Kidney tubule cell (primary cell): ENCODE measurements around the gene RALB.
"Not testable (repeated sequence)": the region's sequence is repeated elsewhere in the genome, so short reads cannot be mapped to it uniquely, and the experiment has no call there.

Experiments
- DNase-seq: peaks from one replicate; pipeline ENCODE4 v3.0.0-alpha.2; 2018; ENCODE audit warnings: low spot score

Gene RALB

GRCh38 chr2:120315367-120316033 lies 62.8 kb downstream of the RALB start:
- DNase-seq = no peak

GRCh38 chr2:120316071-120316470 lies 63.4 kb downstream of the RALB start:
- DNase-seq = no peak

- DNase-seq = no peak
Measured at GRCh38 chr2:120316528-120317179, 64.0 kb downstream of the RALB start.

GRCh38 chr2:120317180-120317533 lies 64.5 kb downstream of the RALB start:
- no peak for DNase-seq

DNA sequence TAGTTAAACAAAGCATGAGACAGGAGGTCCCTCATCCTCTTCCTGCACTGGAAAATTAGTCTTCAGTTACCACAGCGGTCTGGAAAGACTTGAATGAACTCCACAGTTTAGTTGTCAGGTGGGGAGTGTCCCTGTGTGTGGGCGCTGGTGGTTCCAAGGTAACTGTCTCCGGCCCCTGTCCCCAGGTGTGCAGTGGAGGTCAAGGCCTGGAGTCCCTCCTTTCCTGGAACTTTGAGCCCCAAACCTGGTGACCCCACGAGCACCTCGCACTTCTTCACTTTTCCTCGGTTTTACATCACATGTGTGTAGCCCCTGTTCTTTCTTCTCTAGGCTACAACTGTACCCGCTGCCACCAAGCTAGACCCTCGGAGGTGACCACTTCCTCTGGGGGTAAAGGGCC lies 65.3 kb downstream of the RALB start:
- no peak for DNase-seq

GRCh38 chr2:120318626-120319025 lies 66.0 kb downstream of the RALB start:
- DNase-seq = no peak

GRCh38 chr2:120319123-120319522 lies 66.5 kb downstream of the RALB start:
- no peak for DNase-seq

DNA sequence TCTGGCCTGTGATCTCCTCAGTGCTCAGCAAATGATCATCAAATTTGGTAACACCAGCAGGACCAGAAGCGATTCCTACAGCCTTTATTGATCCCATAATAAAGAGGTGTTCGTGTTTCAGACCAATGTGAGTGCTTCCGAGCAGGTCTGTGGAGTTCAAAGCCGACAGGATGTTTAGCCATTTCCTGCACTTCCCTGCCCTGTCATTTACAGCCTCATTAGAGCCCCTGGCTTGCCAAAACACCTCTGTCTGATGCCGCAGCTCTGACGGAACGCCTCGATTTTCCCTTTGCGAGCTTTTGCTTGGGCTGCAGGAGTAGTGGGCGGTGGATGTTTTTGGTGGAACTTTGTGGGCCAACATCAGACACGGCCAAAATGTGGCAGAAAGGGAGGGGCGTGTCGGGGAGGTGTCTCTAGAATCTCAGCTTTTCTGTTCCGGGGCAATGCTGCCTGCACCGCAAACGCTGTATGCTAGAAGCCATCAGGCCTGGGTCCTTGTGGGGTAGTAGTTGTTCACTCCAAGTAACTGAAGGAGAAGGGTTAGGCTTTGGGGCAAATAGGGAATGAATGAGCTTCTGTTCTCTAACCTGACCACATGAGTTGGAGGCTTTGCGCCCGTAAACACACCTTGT lies 67.2 kb downstream of the RALB start:
- DNase-seq = no peak

GRCh38 chr2:120320318-120320851 lies 67.7 kb downstream of the RALB start:
- no peak for DNase-seq

- DNase-seq = not testable (repeated sequence)
Measured at GRCh38 chr2:120320887-120321556, 68.4 kb downstream of the RALB start.

- DNase-seq = no peak
Measured at GRCh38 chr2:120321721-120322284, 69.2 kb downstream of the RALB start.

DNA sequence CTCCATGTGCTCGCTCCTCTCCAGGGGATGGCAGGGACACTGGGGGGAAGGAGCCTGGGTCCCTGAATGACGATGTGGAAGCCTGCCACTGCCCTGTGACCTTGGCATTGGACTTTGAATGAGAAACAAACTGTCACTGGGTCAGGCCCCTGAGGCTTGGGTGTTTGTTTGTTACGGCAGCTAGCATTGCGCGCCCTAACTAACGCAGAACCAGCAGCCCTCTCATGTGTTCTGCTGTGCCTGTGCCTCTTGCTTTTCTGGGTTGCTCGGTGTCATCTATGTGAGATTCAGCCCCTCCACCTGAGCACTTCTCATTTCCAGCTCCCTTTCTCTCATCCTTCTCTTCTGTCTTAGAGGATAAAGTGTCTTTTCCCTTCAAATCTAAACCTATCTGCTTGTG lies 69.7 kb downstream of the RALB start:
- DNase-seq = no peak

DNA sequence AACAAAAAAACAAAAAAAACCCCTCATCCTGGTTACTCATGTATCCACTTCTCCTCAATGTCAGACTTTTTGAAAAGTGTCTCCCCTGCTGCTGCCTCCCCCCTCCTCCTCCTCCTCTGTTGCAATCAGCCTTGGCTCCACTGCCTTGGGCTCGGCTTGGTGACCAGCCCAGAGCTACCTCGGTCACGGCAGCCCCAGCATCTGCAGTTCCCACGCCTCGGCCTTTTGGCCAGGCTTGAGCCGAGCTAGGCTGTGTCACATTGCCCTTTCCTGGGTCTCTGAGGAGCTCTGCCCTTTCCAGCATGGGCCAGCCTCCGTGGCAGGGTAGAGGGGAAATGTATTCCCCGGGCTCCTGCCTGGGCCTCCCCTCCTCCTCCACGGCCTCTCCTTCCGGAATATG lies 70.6 kb downstream of the RALB start:
- no peak for DNase-seq

- DNase-seq = no peak
Measured at GRCh38 chr2:120323807-120324399, 71.3 kb downstream of the RALB start.

GRCh38 chr2:120324933-120325332 lies 72.3 kb downstream of the RALB start:
- no peak for DNase-seq

GRCh38 chr2:120326066-120326465 lies 73.4 kb downstream of the RALB start:
- DNase-seq = no peak

DNA sequence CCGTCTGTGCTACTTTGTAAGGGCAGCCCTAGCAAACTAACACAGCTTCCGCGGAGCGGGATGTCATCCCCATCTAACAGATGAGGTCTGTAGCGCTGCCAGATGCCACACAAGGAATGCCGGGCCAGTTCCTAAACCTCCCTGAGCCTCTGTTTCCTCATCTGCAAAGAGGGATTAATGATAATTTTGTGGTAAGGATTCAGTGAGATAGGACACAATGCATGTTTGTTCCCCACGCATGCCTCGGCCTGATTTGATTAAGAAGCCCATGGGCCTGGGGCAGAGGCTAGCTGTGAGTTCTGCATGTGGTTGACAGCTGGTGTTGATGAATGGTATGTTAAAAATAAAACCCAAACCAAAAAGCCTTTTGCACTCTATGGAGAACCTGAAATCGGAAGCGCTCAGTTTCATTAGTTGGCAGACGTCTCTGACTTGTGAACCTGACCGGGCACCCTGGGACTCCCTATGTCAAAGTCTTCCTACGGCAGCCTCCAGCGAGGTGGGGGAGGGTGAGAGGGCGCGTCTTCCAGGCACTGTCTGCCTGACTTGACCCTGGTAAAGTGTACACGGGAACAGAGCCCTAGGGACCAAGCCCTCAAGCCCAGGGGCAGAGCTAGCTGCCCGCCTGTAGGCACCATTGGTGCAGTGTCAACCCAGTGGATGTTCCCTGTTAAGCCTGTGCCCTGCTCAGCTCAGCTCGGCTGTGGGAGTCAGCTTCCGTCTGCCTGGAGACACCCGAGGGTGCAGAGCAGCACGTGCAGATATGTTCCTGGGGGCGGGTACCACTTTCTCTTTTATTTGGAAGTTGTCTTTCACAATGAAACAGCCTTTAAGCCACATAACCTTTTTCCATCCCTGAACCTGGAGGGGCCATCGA lies 78.5 kb downstream of the RALB start:
- no peak for DNase-seq

GRCh38 chr2:120331903-120332302 lies 79.3 kb downstream of the RALB start:
- DNase-seq = no peak

DNA sequence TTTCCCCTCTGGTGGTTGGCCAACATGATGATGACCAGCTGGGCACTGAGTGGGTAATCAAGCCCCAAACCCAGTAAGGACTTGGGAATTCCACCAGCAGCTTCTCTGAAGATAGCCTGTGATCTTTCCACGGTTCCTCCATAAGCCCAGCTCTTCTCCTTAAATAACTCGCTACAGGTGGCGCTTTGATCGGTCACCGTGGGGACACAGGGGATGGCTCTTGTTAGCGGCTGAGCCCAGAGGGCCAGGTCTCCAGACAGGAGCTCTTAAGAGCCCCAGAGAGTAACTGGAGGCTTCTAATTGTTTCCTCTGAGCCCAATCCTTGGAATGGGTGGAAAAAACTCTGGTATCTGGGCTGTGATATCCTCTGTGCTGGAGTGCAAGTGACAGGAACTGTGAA lies 79.7 kb downstream of the RALB start:
- DNase-seq = no peak

DNA sequence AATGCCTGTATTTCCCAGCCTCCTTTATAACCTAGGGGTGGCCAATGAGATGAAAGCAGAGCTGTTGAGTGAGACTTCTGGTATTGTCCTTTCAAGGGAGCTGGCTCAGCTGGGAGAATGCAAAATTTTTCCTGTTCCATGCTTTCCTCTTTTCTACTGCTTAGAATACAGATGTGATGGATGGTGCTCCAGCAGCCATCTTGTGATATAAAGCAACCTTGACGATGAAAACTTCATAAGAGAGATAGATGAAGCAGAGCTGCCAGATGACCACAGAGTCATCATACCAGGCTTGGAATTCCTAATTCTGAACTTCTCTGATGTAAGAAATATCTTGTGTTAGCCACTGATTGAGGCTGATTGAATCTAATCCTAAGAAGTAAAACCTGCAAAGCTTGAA lies 81.4 kb downstream of the RALB start:
- no peak for DNase-seq

DNA sequence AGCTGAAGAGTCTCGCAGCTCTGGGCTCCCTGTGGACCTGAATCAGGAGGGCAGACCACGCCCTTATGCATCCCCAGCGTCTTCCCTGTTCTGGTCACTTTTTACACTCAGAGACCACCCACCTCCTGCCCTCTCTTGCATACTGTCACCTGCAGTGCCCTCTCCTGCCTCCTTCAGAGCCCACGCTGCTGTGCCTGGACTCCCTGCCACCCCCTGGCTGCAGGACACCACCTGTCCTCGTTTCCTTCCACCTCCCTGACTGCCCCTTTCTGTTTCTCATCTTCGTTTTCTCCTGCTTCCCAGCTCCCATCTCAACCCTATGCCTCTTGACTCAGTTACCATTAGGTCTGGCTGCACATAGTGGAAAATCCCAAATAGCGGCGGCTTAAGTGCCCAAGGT lies 84.1 kb downstream of the RALB start:
- DNase-seq = no peak
